PC-9 (cell line): ENCODE results near the gene CMKLR1.

Experiments used
- EZH2 ChIP-seq: fragments of 200-600 bp; sonication (generic); IDR thresholded peaks from 2 replicates; pipeline ENCODE4 v1.8.0; 2017; ENCODE audit warnings: antibody characterized with exemption, low read depth
- TF ChIP-seq, protein P1 (sequence below): fragments of 200-600 bp; sonication (generic); conservative IDR thresholded peaks from 2 replicates; pipeline ENCODE4 v1.6.1; 2017; ENCODE audit warnings: mixed run types, antibody characterized with exemption, mild to moderate bottlenecking, moderate library complexity

GRCh38 chr12:108309674-108310312, 29.3 kb downstream of the CMKLR1 start:
- TF ChIP-seq, protein P1, sequence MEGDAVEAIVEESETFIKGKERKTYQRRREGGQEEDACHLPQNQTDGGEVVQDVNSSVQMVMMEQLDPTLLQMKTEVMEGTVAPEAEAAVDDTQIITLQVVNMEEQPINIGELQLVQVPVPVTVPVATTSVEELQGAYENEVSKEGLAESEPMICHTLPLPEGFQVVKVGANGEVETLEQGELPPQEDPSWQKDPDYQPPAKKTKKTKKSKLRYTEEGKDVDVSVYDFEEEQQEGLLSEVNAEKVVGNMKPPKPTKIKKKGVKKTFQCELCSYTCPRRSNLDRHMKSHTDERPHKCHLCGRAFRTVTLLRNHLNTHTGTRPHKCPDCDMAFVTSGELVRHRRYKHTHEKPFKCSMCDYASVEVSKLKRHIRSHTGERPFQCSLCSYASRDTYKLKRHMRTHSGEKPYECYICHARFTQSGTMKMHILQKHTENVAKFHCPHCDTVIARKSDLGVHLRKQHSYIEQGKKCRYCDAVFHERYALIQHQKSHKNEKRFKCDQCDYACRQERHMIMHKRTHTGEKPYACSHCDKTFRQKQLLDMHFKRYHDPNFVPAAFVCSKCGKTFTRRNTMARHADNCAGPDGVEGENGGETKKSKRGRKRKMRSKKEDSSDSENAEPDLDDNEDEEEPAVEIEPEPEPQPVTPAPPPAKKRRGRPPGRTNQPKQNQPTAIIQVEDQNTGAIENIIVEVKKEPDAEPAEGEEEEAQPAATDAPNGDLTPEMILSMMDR: no peak
- no peak for TF ChIP-seq EZH2
